GM10248 (cell line): Measurements from ENCODE around the gene SLC24A4.
"Not testable (repeated sequence)": the region's sequence is repeated elsewhere in the genome, so short reads cannot be mapped to it uniquely, and the experiment has no call there.

Experiments
- CTCF ChIA-PET: fragments of 300-600 bp; sonication (Branson Sonifier 250); formaldehyde crosslinking; extraction: SDS; loops from one replicate; lab custom pipeline; 2021; ENCODE audit warnings: antibody characterized with exemption; lab: Yijun Ruan, JAX
- POLR2A ChIA-PET: fragments of 350-650 bp; sonication (Branson Sonifier 250); formaldehyde crosslinking; extraction: SDS; loops from one replicate; lab custom pipeline; 2020; ENCODE audit warnings: antibody characterized with exemption; lab: Yijun Ruan, JAX
- DNase-seq: peaks from one replicate; pipeline ENCODE4 v3.0.0; 2012; ENCODE audit errors: extremely low spot score
- TF ChIP-seq, protein P1 (sequence below): IDR thresholded peaks from 2 replicates; pipeline ENCODE4 v1.5.1; 2012; ENCODE audit warnings: mild to moderate bottlenecking, low read depth; ENCODE audit errors: extremely low read depth, missing control alignments, control extremely low read depth

The SLC24A4 gene

DNA sequence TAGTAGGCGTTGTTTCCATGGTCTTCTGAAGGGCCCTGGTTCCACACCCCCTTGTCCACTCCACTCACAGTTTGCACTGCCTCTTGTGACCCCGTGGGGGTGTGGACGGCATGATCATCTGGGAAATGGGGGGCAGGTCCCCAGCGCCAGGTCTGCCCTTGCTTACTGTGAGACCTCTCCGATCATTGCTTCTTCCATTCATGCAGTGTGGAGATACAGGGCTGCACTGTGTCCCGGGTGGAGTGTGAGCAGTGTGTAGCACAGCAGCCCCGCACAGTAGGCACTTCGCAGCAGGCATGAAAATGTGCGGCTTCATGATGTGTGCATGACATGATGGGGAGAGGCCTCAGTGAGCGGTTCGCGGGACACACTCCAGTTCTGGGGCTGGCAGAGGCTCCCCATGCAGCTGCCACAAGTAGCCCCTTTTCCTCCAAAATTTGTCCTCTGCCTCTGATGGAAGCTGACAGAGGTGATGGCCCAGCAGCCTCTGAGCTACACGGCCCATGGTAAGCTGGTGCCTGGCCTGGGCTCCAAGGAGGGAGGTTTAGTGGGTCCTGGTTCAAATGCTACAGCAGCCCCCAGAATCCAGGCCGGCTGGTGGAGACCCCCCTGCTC lies 205.6 kb downstream of the SLC24A4 start:
- no peak for DNase-seq
- TF ChIP-seq, protein P1, sequence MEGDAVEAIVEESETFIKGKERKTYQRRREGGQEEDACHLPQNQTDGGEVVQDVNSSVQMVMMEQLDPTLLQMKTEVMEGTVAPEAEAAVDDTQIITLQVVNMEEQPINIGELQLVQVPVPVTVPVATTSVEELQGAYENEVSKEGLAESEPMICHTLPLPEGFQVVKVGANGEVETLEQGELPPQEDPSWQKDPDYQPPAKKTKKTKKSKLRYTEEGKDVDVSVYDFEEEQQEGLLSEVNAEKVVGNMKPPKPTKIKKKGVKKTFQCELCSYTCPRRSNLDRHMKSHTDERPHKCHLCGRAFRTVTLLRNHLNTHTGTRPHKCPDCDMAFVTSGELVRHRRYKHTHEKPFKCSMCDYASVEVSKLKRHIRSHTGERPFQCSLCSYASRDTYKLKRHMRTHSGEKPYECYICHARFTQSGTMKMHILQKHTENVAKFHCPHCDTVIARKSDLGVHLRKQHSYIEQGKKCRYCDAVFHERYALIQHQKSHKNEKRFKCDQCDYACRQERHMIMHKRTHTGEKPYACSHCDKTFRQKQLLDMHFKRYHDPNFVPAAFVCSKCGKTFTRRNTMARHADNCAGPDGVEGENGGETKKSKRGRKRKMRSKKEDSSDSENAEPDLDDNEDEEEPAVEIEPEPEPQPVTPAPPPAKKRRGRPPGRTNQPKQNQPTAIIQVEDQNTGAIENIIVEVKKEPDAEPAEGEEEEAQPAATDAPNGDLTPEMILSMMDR, result no peak
- CTCF ChIA-PET, result interaction anchor here (0.9 kb wide), 1 partner anchor 20 kb away, joined by 3 read pairs; no protein-coding TSS in a partner anchor
- POLR2A ChIA-PET, result interaction anchor here (0.6 kb wide), 1 partner anchor 10 kb away, joined by 3 read pairs; no protein-coding TSS in a partner anchor

DNA sequence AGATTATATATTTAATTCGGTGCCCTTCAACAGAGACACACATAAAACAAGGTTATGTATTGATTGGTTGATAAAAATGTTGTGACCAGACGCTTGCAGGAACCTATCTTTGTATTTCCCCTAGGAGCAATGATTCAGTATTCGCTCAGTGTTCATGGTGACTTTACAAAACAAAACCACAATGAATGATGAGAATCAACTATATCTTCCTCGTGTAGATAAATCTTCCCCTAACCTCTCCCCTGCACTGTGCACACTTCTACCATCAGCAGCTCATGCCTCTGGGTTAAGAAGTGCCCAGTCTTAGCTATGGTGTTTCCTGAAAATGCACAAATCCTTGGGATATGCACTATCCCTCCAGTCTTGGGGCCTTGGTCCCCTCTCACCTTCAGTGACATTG lies 206.9 kb downstream of the SLC24A4 start:
- no peak for DNase-seq
- CTCF ChIA-PET, result no interaction called here
- POLR2A ChIA-PET, result no interaction called here
- TF ChIP-seq, protein P1, result no peak

DNA sequence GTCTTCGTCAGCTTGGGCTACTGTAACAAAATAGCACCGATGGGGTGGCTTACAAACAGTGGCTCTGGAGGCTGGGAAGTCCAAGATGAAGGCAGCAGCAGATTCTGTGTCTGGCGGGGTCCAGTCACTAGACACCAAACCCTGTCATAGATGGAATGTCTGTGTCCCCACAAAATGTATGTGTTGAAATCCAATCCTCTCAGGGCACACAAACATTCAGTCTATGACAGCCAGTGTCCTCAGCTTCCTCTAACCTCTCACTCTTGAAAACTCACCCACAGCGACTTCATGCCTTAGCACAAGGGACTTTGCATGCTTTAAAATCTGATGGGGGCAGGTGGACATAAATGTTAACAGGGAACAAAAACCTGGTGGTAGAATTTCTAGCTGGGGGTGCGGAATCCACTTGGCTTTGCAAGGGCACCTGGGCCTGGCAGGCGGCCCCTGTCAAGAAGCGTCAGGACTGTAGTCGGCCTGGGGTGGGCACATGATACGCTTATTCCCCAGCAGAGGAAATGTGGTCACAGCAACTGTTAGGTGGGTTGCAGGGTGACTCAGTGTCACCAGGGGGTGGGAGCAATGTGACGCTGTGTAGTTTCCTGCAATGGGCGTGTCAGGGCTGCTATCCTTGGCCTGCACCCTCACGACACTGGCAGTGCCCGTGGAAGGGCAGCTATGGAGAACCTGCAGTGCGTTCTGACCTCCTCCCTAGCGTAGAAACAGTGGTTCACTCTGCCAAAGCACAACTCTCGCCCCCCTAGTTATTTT lies 208.3 kb downstream of the SLC24A4 start:
- DNase-seq, result no peak
- ChIA-PET POLR2A (no interaction called here), CTCF (no interaction called here)
- TF ChIP-seq, protein P1, result no peak

DNA sequence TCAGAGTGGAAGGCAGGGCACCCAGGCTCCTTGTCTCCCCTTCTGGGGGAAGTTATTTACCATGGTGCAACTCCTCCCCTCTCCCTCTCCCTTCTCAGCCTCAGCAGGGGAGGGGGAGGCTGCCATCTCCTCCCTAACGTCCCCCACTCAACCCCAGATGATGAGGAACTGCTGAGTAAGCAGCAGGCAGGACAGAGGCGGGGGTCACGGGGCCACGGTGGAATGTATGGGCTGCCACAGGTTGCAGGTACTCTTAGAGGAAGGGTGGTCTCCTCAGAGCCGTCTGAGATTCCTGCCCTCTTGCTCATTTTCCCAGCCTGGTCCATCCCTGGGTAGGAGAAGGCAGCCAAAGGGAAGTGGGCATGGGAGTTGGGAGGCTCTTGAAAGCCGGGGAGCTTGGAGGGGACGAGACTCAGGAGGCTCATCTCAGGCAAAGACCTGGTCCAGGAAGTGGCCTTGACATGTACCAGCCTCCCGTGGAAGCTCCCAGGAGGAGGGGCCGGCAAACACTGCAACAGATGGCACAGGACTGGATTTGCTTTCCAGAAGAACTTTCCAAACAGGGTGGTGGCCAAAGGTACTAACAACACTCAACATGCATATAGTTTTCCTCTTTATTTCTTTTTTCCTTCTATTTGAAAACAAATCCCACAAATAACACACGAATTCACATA lies 209.7 kb downstream of the SLC24A4 start:
- TF ChIP-seq, protein P1, result no peak
- DNase-seq, result no peak
- ChIA-PET POLR2A (no interaction called here), CTCF (no interaction called here)

DNA sequence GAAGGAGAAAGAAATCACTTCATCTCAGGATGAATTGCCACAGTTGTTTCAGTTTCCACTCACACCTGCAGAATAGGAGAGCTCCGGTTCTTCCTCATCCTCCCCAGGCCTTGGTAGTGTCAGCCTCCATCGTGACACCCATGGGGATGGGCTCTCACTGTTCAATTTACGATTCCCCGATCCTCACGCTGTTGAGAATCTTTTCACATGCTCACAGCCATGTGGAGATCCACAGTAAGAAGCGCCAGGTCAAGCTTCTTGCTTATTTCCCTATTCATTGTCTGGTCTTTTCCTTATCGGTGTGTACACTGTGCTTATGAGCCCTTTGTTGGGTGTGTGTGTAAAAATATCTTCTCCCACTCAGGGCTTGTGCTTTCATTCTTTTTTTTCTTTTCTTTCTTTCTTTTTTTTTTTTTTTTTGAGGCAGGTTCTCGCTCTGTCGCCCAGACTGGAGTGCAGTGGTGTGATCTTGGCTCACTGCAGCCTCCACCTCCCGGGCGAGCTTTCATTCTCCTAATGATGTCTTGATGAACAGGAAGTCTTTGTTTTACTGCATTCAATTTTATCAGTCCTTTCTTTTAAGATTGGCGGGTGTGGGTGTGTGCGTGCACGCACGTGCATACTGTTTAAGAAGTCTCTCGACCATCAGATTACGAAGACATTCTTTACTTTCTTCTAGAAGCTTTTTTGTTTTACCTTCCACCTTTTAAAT lies 212.1 kb downstream of the SLC24A4 start:
- TF ChIP-seq, protein P1, result no peak
- DNase-seq, result no peak
- ChIA-PET CTCF (interaction anchor here (1.3 to 1.7 kb wide), 2 partner anchors 12 to 53 kb away, joined by 3 to 7 read pairs; no protein-coding TSS in a partner anchor), POLR2A (interaction anchor here (0.7 kb wide), 1 partner anchor 96 kb away, joined by 3 read pairs; no protein-coding TSS in a partner anchor)

DNA sequence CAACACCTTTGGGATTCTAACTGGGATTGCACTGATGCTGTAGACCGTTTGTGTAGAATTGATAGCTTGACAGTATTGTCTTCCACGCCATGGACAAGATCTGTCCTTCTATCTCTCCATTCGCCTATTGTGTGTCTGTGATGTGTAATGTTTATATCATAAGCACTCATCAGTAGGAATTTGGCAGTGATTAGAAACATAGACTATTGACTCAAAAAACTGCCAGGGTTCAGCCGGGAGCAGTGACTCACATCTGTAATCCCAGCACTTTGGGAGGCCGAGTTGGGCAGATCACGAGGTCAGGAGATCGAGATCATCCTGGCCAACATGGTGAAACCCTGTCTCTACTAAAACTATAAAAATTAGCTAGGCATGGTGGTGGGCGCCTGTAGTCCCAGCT lies 213.3 kb downstream of the SLC24A4 start:
- POLR2A ChIA-PET, DNase-seq, CTCF ChIA-PET: not testable (repeated sequence)
